Large intestine (tissue), 3 donors: Measurements from ENCODE around the gene PEX10. TPM values are rescaled to one million over a fixed set of nuclear protein-coding genes. Genes with fewer than 3 reads are reported as not detected.

Experiments
- DNase-seq, 2 donors: peaks; one replicate each; pipeline versions ENCODE4 v3.0.0 to v3.0.0-alpha.2; 2013
- H3K27ac ChIP-seq: one replicate; pipeline ENCODE4 v1.5.1; 2013; ENCODE audit warnings: low read length
- H3K27me3 ChIP-seq: 2 replicates; pipeline ENCODE4 v1.6.1; 2013; ENCODE audit warnings: low read length; ENCODE audit not compliant: control insufficient read depth, insufficient read depth
- H3K36me3 ChIP-seq: 2 replicates; pipeline ENCODE4 v1.6.1; 2013; ENCODE audit warnings: low read length; ENCODE audit not compliant: control insufficient read depth, insufficient read depth
- H3K4me1 ChIP-seq: one replicate; pipeline ENCODE4 v1.6.1; 2013; ENCODE audit warnings: low read length; ENCODE audit not compliant: control insufficient read depth, insufficient read depth
- H3K4me3 ChIP-seq: one replicate; pipeline ENCODE4 v1.5.1; 2013; ENCODE audit warnings: low read length
- H3K9me3 ChIP-seq: one replicate; pipeline ENCODE4 v1.6.1; 2013; ENCODE audit warnings: mild to moderate bottlenecking, low read depth, low read length, moderate library complexity; ENCODE audit not compliant: control insufficient read depth
- WGBS: methylation state at CpG from one replicate; pipeline ENCODE4 v1.1.5; 2013; ENCODE audit warnings: low lambda C conversion rate; ENCODE audit not compliant: insufficient coverage; 5-methylcytosine and 5-hydroxymethylcytosine counted together
- polyA plus RNA-seq: library from polyadenylated mRNA; unstranded; fragments of 120-200 nt; gene quantifications from one replicate; pipeline ENCODE4 v1.2.1, GENCODE V29; 2013

PEX10 gene
- polyA plus RNA-seq, 1 donor = 20.5 TPM

GRCh38 chr1:2376931-2377672 is 35.3 kb downstream of the PEX10 start:
- no peaks in the 10 kb centered on the region for H3K36me3 ChIP-seq
- WGBS = 60% methylated on average over 1 of the region's 25 CpGs
- H3K4me3 ChIP-seq = no peak overlapping the region
- no peak overlapping the region for H3K27ac ChIP-seq
- DNase-seq = no peak
- no peaks in the 10 kb centered on the region for H3K9me3 ChIP-seq
- peaks cover 16% of the 10 kb centered on the region for H3K4me1 ChIP-seq
- no peaks in the 10 kb centered on the region for H3K27me3 ChIP-seq

- WGBS = no CpG with 5 or more reads among the region's 23 CpGs
- no peak overlapping the region for H3K4me3 ChIP-seq
- no peak overlapping the region for H3K27ac ChIP-seq
- no peaks in the 10 kb centered on the region for H3K9me3 ChIP-seq
- H3K36me3 ChIP-seq = no peaks in the 10 kb centered on the region
- H3K27me3 ChIP-seq = no peaks in the 10 kb centered on the region
- no peak for DNase-seq
- peaks cover 8% of the 10 kb centered on the region for H3K4me1 ChIP-seq
Measured at GRCh38 chr1:2376261-2376741, 36.1 kb downstream of the PEX10 start.

GRCh38 chr1:2375923-2376260 is 36.5 kb downstream of the PEX10 start:
- no CpG with 5 or more reads among the region's 7 CpGs for WGBS
- Histone ChIP-seq H3K9me3 (no peaks in the 10 kb centered on the region), H3K27ac (no peak overlapping the region), H3K4me1 (peaks cover 8% of the 10 kb centered on the region), H3K36me3 (no peaks in the 10 kb centered on the region), H3K27me3 (no peaks in the 10 kb centered on the region), H3K4me3 (no peak overlapping the region)
- DNase-seq = no peak

GRCh38 chr1:2375246-2375922 is 37.0 kb downstream of the PEX10 start:
- Histone ChIP-seq H3K4me3 (no peak overlapping the region), H3K27me3 (no peaks in the 10 kb centered on the region), H3K36me3 (no peaks in the 10 kb centered on the region), H3K9me3 (no peaks in the 10 kb centered on the region), H3K27ac (no peak overlapping the region), H3K4me1 (peaks cover 8% of the 10 kb centered on the region)
- no peak for DNase-seq
- no CpG with 5 or more reads among the region's 23 CpGs for WGBS

GRCh38 chr1:2374252-2375155 is 37.9 kb downstream of the PEX10 start:
- Histone ChIP-seq H3K27me3 (no peaks in the 10 kb centered on the region), H3K4me3 (no peak overlapping the region), H3K4me1 (peaks cover 8% of the 10 kb centered on the region), H3K36me3 (no peaks in the 10 kb centered on the region), H3K9me3 (no peaks in the 10 kb centered on the region), H3K27ac (no peak overlapping the region)
- DNase-seq = no peak
- WGBS = 71% methylated on average over 4 of the region's 17 CpGs

- H3K9me3 ChIP-seq = no peaks in the 10 kb centered on the region
- no CpG with 5 or more reads among the region's 20 CpGs for WGBS
- no peak for DNase-seq
Measured at GRCh38 chr1:2373551-2374251, 38.7 kb downstream of the PEX10 start.

GRCh38 chr1:2372551-2373490 is 39.5 kb downstream of the PEX10 start:
- Histone ChIP-seq H3K4me3 (no peak overlapping the region), H3K9me3 (no peaks in the 10 kb centered on the region), H3K27me3 (no peaks in the 10 kb centered on the region), H3K4me1 (no peaks in the 10 kb centered on the region), H3K36me3 (no peaks in the 10 kb centered on the region), H3K27ac (no peak overlapping the region)
- no peak for DNase-seq
- WGBS = no CpG with 5 or more reads among the region's 36 CpGs

More at GRCh38 chr1:2373551-2374251, 38.7 kb downstream of the PEX10 start:
- no peaks in the 10 kb centered on the region for H3K36me3 ChIP-seq
- H3K4me3 ChIP-seq = no peak overlapping the region
- no peak overlapping the region for H3K27ac ChIP-seq
- H3K27me3 ChIP-seq = no peaks in the 10 kb centered on the region
- H3K4me1 ChIP-seq = peaks cover 8% of the 10 kb centered on the region

- Histone ChIP-seq H3K27ac (no peak overlapping the region), H3K36me3 (no peaks in the 10 kb centered on the region), H3K9me3 (no peaks in the 10 kb centered on the region), H3K4me3 (no peak overlapping the region), H3K27me3 (no peaks in the 10 kb centered on the region), H3K4me1 (no peaks in the 10 kb centered on the region)
- WGBS = no CpG with 5 or more reads among the region's 8 CpGs
- DNase-seq = no peak
Measured at GRCh38 chr1:2368053-2368744, 44.2 kb downstream of the PEX10 start.
